HG02884 (cell line): ENCODE results near the gene ITPK1.

Experiments
- ATAC-seq: cut with Tn5 transposase; IDR thresholded peaks from one replicate; pipeline ENCODE4 v1.9.1; 2021; ENCODE audit warnings: mild to moderate bottlenecking, moderate library complexity; ENCODE audit not compliant: unreplicated experiment

The ITPK1 gene

GRCh38 chr14:93030761-93031160 lies 85.0 kb downstream of the ITPK1 start:
- ATAC-seq, result no peak

- ATAC-seq, result no peak
Measured at GRCh38 chr14:93029911-93030508, 85.7 kb downstream of the ITPK1 start.

- no peak for ATAC-seq
Measured at GRCh38 chr14:93029417-93029816, 86.3 kb downstream of the ITPK1 start.

GRCh38 chr14:93028724-93029076 lies 87.0 kb downstream of the ITPK1 start:
- ATAC-seq, result no peak

- ATAC-seq, result no peak
Measured at GRCh38 chr14:93027810-93028723, 87.7 kb downstream of the ITPK1 start.

- ATAC-seq, result no peak
Measured at GRCh38 chr14:93026339-93026738, 89.4 kb downstream of the ITPK1 start.

GRCh38 chr14:93025055-93025454 lies 90.7 kb downstream of the ITPK1 start:
- ATAC-seq, result no peak

- no peak for ATAC-seq
Measured at GRCh38 chr14:93024493-93024892, 91.2 kb downstream of the ITPK1 start.

- no peak for ATAC-seq
Measured at GRCh38 chr14:93023802-93024434, 91.8 kb downstream of the ITPK1 start.

- ATAC-seq, result no peak
Measured at GRCh38 chr14:93023039-93023438, 92.7 kb downstream of the ITPK1 start.

GRCh38 chr14:93019970-93020369 lies 95.8 kb downstream of the ITPK1 start:
- no peak for ATAC-seq

GRCh38 chr14:93019367-93019843 lies 96.3 kb downstream of the ITPK1 start:
- ATAC-seq, result no peak

GRCh38 chr14:93018366-93018765 lies 97.4 kb downstream of the ITPK1 start:
- ATAC-seq, result no peak

- ATAC-seq, result no peak
Measured at GRCh38 chr14:93017898-93018297, 97.8 kb downstream of the ITPK1 start.

- ATAC-seq, result no peak
Measured at GRCh38 chr14:93017301-93017797, 98.4 kb downstream of the ITPK1 start.

GRCh38 chr14:93016275-93016845 lies 99.4 kb downstream of the ITPK1 start:
- ATAC-seq, result no peak

GRCh38 chr14:93015505-93015904 lies 100.2 kb downstream of the ITPK1 start:
- no peak for ATAC-seq

- no peak for ATAC-seq
Measured at GRCh38 chr14:93015064-93015463, 100.7 kb downstream of the ITPK1 start.

GRCh38 chr14:93014058-93015023 lies 101.4 kb downstream of the ITPK1 start:
- no peak for ATAC-seq
